K562 (cell line): Measurements from ENCODE around the gene NDUFB10. TPM values are rescaled to one million over a fixed set of nuclear protein-coding genes. Genes with fewer than 3 reads are reported as not detected.

Source experiments
- ATAC-seq: fragments of 200-7000 bp; cut with Tn5 transposase; 3 replicates; pipeline ENCODE4 v1.9.1; 2020; ENCODE audit warnings: moderate library complexity
- BruUV-seq: library from RNA; stranded (reverse); fragments of 400-500 nt; replicated peaks from 2 replicates; lab custom pipeline; 2021; lab: Mats Ljungman, UMichigan
- CTCF ChIA-PET: fragments of 300-600 bp; formaldehyde crosslinking; extraction: SDS; loops from one replicate; lab custom pipeline; 2021; ENCODE audit warnings: low intra/inter-chr PET ratio; lab: Yijun Ruan, JAX
- POLR2A ChIA-PET: fragments of 300-600, 350-650 bp; sonication (Branson Sonifier 250); formaldehyde crosslinking; extraction: SDS; loops from one replicate; lab custom pipeline; 2021; ENCODE audit warnings: antibody characterized with exemption, inconsistent platforms; lab: Yijun Ruan, JAX
- DNase-seq, 4 experiments: peaks; one replicate each; pipeline versions ENCODE4 v3.0.0 to v3.0.0-alpha.2; 2011 to 2018; ENCODE audit warnings: low spot score in 3 of 4, mixed read lengths in 3 of 4; ENCODE audit errors: extremely low read depth in 1 of 4
- FAIRE-seq: peaks from 2 replicates; lab custom pipeline; 2011; peaks lifted over from hg19 to GRCh38; lab: Jason Lieb, UNC
- H2AFZ ChIP-seq: 2 replicates; pipeline ENCODE4 v1.6.0; 2011; ENCODE audit warnings: low read depth, low read length, control low read depth, inconsistent platforms
- H3K27ac ChIP-seq: fragments of 200-600 bp; 3 replicates; pipeline ENCODE4 v1.8.0; 2011; ENCODE audit warnings: low read depth, mild to moderate bottlenecking, control low read depth, inconsistent platforms, low read length, moderate library complexity, mixed read lengths; ENCODE audit errors: extremely low read depth
- H3K27me3 ChIP-seq, 2 experiments: fragments of 300-600 bp in 1 of 2; 2 replicates in 1 of 2; 3 replicates in 1 of 2; pipeline versions ENCODE4 v1.6.0 to v1.8.0; 2011; ENCODE audit warnings: inconsistent platforms in 2 of 2, low read length in 2 of 2, mild to moderate bottlenecking in 1 of 2, mixed read lengths in 1 of 2, moderate library complexity in 1 of 2; ENCODE audit not compliant: control insufficient read depth in 2 of 2, insufficient read depth in 2 of 2
- H3K36me3 ChIP-seq: fragments of 300-600 bp; 3 replicates; pipeline ENCODE4 v1.8.0; 2011; ENCODE audit warnings: mild to moderate bottlenecking, low read length, inconsistent platforms; ENCODE audit not compliant: control insufficient read depth, insufficient read depth
- H3K4me1 ChIP-seq, 2 experiments: fragments of 200-600 bp in 1 of 2; replicated peaks in 1 of 2; 2 replicates in 1 of 2; 3 replicates in 1 of 2; pipeline versions ENCODE4 v1.5.1 to v1.8.0; 2011; ENCODE audit warnings: inconsistent platforms in 2 of 2, low read length in 2 of 2, mild to moderate bottlenecking in 1 of 2, mixed read lengths in 1 of 2, moderate library complexity in 1 of 2; ENCODE audit not compliant: control insufficient read depth in 2 of 2, insufficient read depth in 2 of 2
- H3K4me2 ChIP-seq: 2 replicates; pipeline ENCODE4 v1.6.1; 2011; ENCODE audit warnings: low read length, control low read depth, inconsistent platforms, mixed read lengths; ENCODE audit not compliant: insufficient read depth
- H3K4me3 ChIP-seq: fragments of 200-600 bp; sonication (generic), shearing (Covaris generic); 2 replicates; pipeline ENCODE4 v1.5.1; 2016; ENCODE audit warnings: control low read depth, inconsistent platforms
- H3K79me2 ChIP-seq: fragments of 200-600 bp; 3 replicates; pipeline ENCODE4 v1.8.0; 2011; ENCODE audit warnings: low read length, inconsistent platforms; ENCODE audit not compliant: control insufficient read depth, insufficient read depth
- H3K9ac ChIP-seq, 2 experiments: 2 replicates each; pipeline versions ENCODE4 v1.6.0 to v1.6.1; 2011; ENCODE audit warnings: low read depth in 2 of 2, low read length in 2 of 2, control low read depth in 1 of 2, inconsistent platforms in 1 of 2, mild to moderate bottlenecking in 1 of 2, mixed read lengths in 1 of 2; ENCODE audit not compliant: insufficient read depth in 1 of 2
- H3K9me1 ChIP-seq: one replicate; pipeline ENCODE4 v1.6.0; 2011; ENCODE audit warnings: inconsistent platforms, mild to moderate bottlenecking, low read length, moderate library complexity; ENCODE audit not compliant: control insufficient read depth, insufficient read depth
- H3K9me3 ChIP-seq: replicated peaks from 2 replicates; pipeline ENCODE4 v1.5.1; 2011; ENCODE audit warnings: low read depth, low read length, inconsistent platforms; ENCODE audit not compliant: control insufficient read depth, insufficient read depth
- H4K20me1 ChIP-seq: replicated peaks from 2 replicates; pipeline ENCODE4 v1.6.1; 2011; ENCODE audit warnings: low read length, inconsistent platforms, mixed read lengths; ENCODE audit not compliant: control insufficient read depth, insufficient read depth
- ATF2 ChIP-seq: sonication (generic); formaldehyde crosslinking; IDR thresholded peaks from 2 replicates; pipeline ENCODE4 v1.8.1; 2022; ENCODE audit warnings: missing genetic modification reagents
- NR1H2 ChIP-seq: sonication (generic); formaldehyde crosslinking; IDR thresholded peaks from 2 replicates; pipeline ENCODE4 v1.4.0; 2020; ENCODE audit warnings: mild to moderate bottlenecking, missing genetic modification reagents
- NUFIP1 ChIP-seq: fragments of 450-650 bp; IDR thresholded peaks from 2 replicates; pipeline ENCODE4 v1.6.1; 2018; ENCODE audit not compliant: partially characterized antibody
- RNF219 ChIP-seq: fragments of 250-450 bp; sonication (Bioruptor Pico); IDR thresholded peaks from 2 replicates; pipeline ENCODE4 v1.5.0; 2022; ENCODE audit warnings: mild to moderate bottlenecking
- TEAD4 ChIP-seq, 2 experiments: sonication (generic) in 1 of 2; formaldehyde crosslinking in 1 of 2; IDR thresholded peaks; 2 replicates each; pipeline versions ENCODE4 v1.6.1 to v1.8.0; 2012 to 2022; ENCODE audit warnings: borderline replicate concordance in 1 of 2, inconsistent platforms in 1 of 2, low read length in 1 of 2, mild to moderate bottlenecking in 1 of 2, missing genetic modification reagents in 1 of 2
- WGBS: fragments of 100-300 bp; shearing (Covaris generic); methylation state at CpG from one replicate; pipeline ENCODE4 v1.1.6; 2016; ENCODE audit warnings: low coverage, mixed read lengths; ENCODE audit not compliant: insufficient coverage; ENCODE audit errors: missing lambda C conversion rate; 5-methylcytosine and 5-hydroxymethylcytosine counted together
- in situ Hi-C: fragments of 300-500 bp; cut with MboI; formaldehyde crosslinking; loops from 4 replicates; pipeline ENCODE4 v1.15.0; 2018; ENCODE audit warnings: inconsistent platforms, mixed read lengths
- intact Hi-C: fragments of 100-400 bp; cut with micrococcal nuclease; formaldehyde crosslinking; loops from 2 replicates; pipeline ENCODE4 v1.14.2; 2022
- polyA plus RNA-seq, 8 experiments: library from polyadenylated mRNA; depleted of rRNA in 4 of 8; stranded (reverse) in 5 of 8; unstranded in 3 of 8; fragments of >200 nt; fragmentation: Nextera tagmentation in 2 of 8; fragmentation: Illumina TruSeq in 1 of 8; extraction: Ambion mirVana in 2 of 8; extraction: Trizol in 1 of 8; gene quantifications; 2 replicates each; pipeline versions ENCODE4 v1.2.1 to v1.2.3, GENCODE V29; 2011 to 2014; ENCODE audit warnings: inconsistent platforms in 1 of 8, missing spikeins in 1 of 8
- total RNA-seq, 7 experiments: library from RNA; depleted of rRNA in 6 of 7; stranded (reverse); fragments of >200 nt in 6 of 7; fragmentation: Illumina TruSeq in 2 of 7; extraction: Trizol in 2 of 7; gene quantifications; 2 replicates each; pipeline versions ENCODE4 v1.2.1 to v1.2.3, GENCODE V29; 2011 to 2021; ENCODE audit warnings: low replicate concordance in 1 of 7

Gene NDUFB10
- total and polyA plus RNA-seq, 9 of the 15 experiments (the other 6 are each of a cell fraction or from before 2014, with no cell fraction given): 69.3 to 527 (median 161) TPM

GRCh38 chr16:1940273-1941161, 18.8 kb upstream of the NDUFB10 start:
- TF ChIP-seq RNF219 (CRISPR knock-in tag) (no peak), TEAD4 (IDR thresholded peaks at IDR 0.05; ENCODE audit: low read length) (no peak), TEAD4 (CRISPR knock-in tag; IDR thresholded peaks at IDR 0.05; ENCODE audit: borderline replicate concordance) (no peak), NR1H2 (no peak), ATF2 (CRISPR knock-in tag) (no peak), NUFIP1 (no peak)
- no TSS peak for BruUV-seq
- ATAC-seq (no peak), DNase-seq (no peak), FAIRE-seq (no peak)
- ChIA-PET CTCF (no interaction called here), POLR2A (interaction anchor here (0.6 to 1.6 kb wide), 8 partner anchors 8 to 333 kb away, joined by 3 to 7 read pairs (median 3); partner anchors contain the start of gene RPS2)
- peak overlapping the region in 1 of 2 experiments; percentile 91; a peak in 2 of 4 replicates for H3K9ac ChIP-seq
- peaks cover 7% of the 10 kb centered on the region for H4K20me1 ChIP-seq
- H2AFZ ChIP-seq: no peak overlapping the region
- peaks cover 27 to 60% of the 10 kb centered on the region in 2 experiments for H3K4me1 ChIP-seq
- no peak overlapping the region for H3K4me2 ChIP-seq
- H3K9me3 ChIP-seq: no peaks in the 10 kb centered on the region
- H3K27me3 ChIP-seq: no peaks in the 10 kb centered on the region
- H3K79me2 ChIP-seq: peaks cover 20% of the 10 kb centered on the region
- H3K27ac ChIP-seq: no peak overlapping the region
- in situ Hi-C loops (no loop called here), intact Hi-C loops (no loop called here)
- WGBS: 91% methylated on average over 22 of the region's 23 CpGs
- no peak overlapping the region for H3K4me3 ChIP-seq
- H3K9me1 ChIP-seq: peaks cover 8% of the 10 kb centered on the region
- H3K36me3 ChIP-seq: peaks cover 37% of the 10 kb centered on the region; the same call in 2 of the 3 replicates
